ENCODE measurements around the gene RGCC.

The RGCC gene

GRCh38 chr13:41511827-41512226 lies 54.5 kb downstream of the RGCC start:
- Histone ChIP-seq H3K27me3 (ENCODE audit: insufficient read depth, low read length, poor library complexity, severe bottlenecking) (no peaks in the 10 kb centered on the region), H3K9ac (ENCODE audit: low read depth, low read length, poor library complexity, severe bottlenecking) (no peak overlapping the region), H3K4me2 (ENCODE audit: low read depth, low read length, poor library complexity, severe bottlenecking) (no peak overlapping the region), H3K36me3 (ENCODE audit: insufficient read depth, low read length) (no peaks in the 10 kb centered on the region), H3K9me2 (replicated peaks; ENCODE audit: low read depth, low read length) (no peaks in the 10 kb centered on the region), H4K20me1 (ENCODE audit: insufficient read depth, low read length, poor library complexity, severe bottlenecking) (no peaks in the 10 kb centered on the region), H3K9me3 (ENCODE audit: insufficient read depth, low read depth, low read length) (no peaks in the 10 kb centered on the region), H3K4me3 (ENCODE audit: low read length, poor library complexity, severe bottlenecking) (no peak overlapping the region), H3K4me1 (ENCODE audit: insufficient read depth, low read length, poor library complexity, severe bottlenecking) (no peaks in the 10 kb centered on the region), H2AFZ (ENCODE audit: low read length) (no peak overlapping the region), H3F3A (ENCODE audit: low read depth) (no peaks in the 10 kb centered on the region), H3K79me2 (ENCODE audit: insufficient read depth, low read length) (no peaks in the 10 kb centered on the region)
- no peak for TF ChIP-seq EZH2phosphoT487 (IDR thresholded peaks at IDR 0.05; ENCODE audit: borderline replicate concordance)
- TF ChIP-seq, protein P1, sequence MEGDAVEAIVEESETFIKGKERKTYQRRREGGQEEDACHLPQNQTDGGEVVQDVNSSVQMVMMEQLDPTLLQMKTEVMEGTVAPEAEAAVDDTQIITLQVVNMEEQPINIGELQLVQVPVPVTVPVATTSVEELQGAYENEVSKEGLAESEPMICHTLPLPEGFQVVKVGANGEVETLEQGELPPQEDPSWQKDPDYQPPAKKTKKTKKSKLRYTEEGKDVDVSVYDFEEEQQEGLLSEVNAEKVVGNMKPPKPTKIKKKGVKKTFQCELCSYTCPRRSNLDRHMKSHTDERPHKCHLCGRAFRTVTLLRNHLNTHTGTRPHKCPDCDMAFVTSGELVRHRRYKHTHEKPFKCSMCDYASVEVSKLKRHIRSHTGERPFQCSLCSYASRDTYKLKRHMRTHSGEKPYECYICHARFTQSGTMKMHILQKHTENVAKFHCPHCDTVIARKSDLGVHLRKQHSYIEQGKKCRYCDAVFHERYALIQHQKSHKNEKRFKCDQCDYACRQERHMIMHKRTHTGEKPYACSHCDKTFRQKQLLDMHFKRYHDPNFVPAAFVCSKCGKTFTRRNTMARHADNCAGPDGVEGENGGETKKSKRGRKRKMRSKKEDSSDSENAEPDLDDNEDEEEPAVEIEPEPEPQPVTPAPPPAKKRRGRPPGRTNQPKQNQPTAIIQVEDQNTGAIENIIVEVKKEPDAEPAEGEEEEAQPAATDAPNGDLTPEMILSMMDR (conservative IDR thresholded peaks at IDR 0.05; ENCODE audit: low read length): no peak

GRCh38 chr13:41512441-41512840 lies 55.1 kb downstream of the RGCC start:
- H3F3A ChIP-seq (ENCODE audit: low read depth): no peaks in the 10 kb centered on the region
- H3K79me2 ChIP-seq (ENCODE audit: insufficient read depth, low read length): no peaks in the 10 kb centered on the region
- H2AFZ ChIP-seq (ENCODE audit: low read length): no peak overlapping the region
- H3K36me3 ChIP-seq (ENCODE audit: insufficient read depth, low read length): no peaks in the 10 kb centered on the region
- no peak overlapping the region for H3K4me2 ChIP-seq (ENCODE audit: low read depth, low read length, poor library complexity, severe bottlenecking)
- H3K4me1 ChIP-seq (ENCODE audit: insufficient read depth, low read length, poor library complexity, severe bottlenecking): no peaks in the 10 kb centered on the region
- no peak overlapping the region for H3K9ac ChIP-seq (ENCODE audit: low read depth, low read length, poor library complexity, severe bottlenecking)
- no peaks in the 10 kb centered on the region for H3K9me3 ChIP-seq (ENCODE audit: insufficient read depth, low read depth, low read length)
- no peaks in the 10 kb centered on the region for H4K20me1 ChIP-seq (ENCODE audit: insufficient read depth, low read length, poor library complexity, severe bottlenecking)
- no peaks in the 10 kb centered on the region for H3K9me2 ChIP-seq (replicated peaks; ENCODE audit: low read depth, low read length)
- no peaks in the 10 kb centered on the region for H3K27me3 ChIP-seq (ENCODE audit: insufficient read depth, low read length, poor library complexity, severe bottlenecking)
- TF ChIP-seq, protein P1 (conservative IDR thresholded peaks at IDR 0.05; ENCODE audit: low read length): no peak
- TF ChIP-seq EZH2phosphoT487 (IDR thresholded peaks at IDR 0.05; ENCODE audit: borderline replicate concordance): no peak
- no peak overlapping the region for H3K4me3 ChIP-seq (ENCODE audit: low read length, poor library complexity, severe bottlenecking)

- Histone ChIP-seq H3K9ac (ENCODE audit: low read depth, low read length, poor library complexity, severe bottlenecking) (no peak overlapping the region), H3K4me1 (ENCODE audit: insufficient read depth, low read length, poor library complexity, severe bottlenecking) (no peaks in the 10 kb centered on the region), H3F3A (ENCODE audit: low read depth) (no peaks in the 10 kb centered on the region), H4K20me1 (ENCODE audit: insufficient read depth, low read length, poor library complexity, severe bottlenecking) (no peaks in the 10 kb centered on the region), H3K79me2 (ENCODE audit: insufficient read depth, low read length) (no peaks in the 10 kb centered on the region), H3K9me2 (replicated peaks; ENCODE audit: low read depth, low read length) (no peaks in the 10 kb centered on the region), H3K4me3 (ENCODE audit: low read length, poor library complexity, severe bottlenecking) (no peak overlapping the region), H2AFZ (ENCODE audit: low read length) (no peak overlapping the region), H3K9me3 (ENCODE audit: insufficient read depth, low read depth, low read length) (no peaks in the 10 kb centered on the region), H3K36me3 (ENCODE audit: insufficient read depth, low read length) (no peaks in the 10 kb centered on the region), H3K4me2 (ENCODE audit: low read depth, low read length, poor library complexity, severe bottlenecking) (no peak overlapping the region), H3K27me3 (ENCODE audit: insufficient read depth, low read length, poor library complexity, severe bottlenecking) (no peaks in the 10 kb centered on the region)
- TF ChIP-seq, protein P1 (conservative IDR thresholded peaks at IDR 0.05; ENCODE audit: low read length): no peak
- TF ChIP-seq EZH2phosphoT487 (IDR thresholded peaks at IDR 0.05; ENCODE audit: borderline replicate concordance): no peak
These were observed 56.2 kb downstream of the RGCC start for GRCh38 chr13:41513600-41513999.

Measured in Loucy (cell line).